Epidermal melanocyte (primary cell): Measurements from ENCODE around the gene SPAG17.

Experiments
- DNase-seq: peaks from one replicate; pipeline ENCODE4 v3.0.0; 2011; ENCODE audit warnings: low spot score; ENCODE audit not compliant: insufficient read length

Gene SPAG17

GRCh38 chr1:118160806-118161205 lies 24.2 kb downstream of the SPAG17 start:
- no peak for DNase-seq

DNA sequence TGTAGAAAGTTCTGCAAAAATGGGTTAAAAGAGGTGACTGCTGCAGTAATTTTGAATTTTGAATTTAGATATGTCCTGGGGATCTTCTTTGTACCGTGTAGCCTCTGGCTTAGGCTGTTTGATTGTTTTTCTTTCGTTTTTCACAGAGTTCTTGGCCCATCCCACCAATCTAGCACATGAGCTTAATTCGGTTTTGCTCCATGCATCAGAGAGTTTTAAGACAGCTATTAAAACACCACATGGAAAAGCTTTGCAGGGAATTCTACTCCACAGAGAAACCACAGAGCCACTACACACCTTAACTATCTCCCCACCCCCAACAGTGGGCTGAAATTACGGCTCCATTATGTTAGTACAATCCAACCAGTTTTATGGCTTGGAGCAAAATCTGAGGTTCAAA lies 25.5 kb downstream of the SPAG17 start:
- no peak for DNase-seq

GRCh38 chr1:118158924-118159323 lies 26.1 kb downstream of the SPAG17 start:
- no peak for DNase-seq

DNA sequence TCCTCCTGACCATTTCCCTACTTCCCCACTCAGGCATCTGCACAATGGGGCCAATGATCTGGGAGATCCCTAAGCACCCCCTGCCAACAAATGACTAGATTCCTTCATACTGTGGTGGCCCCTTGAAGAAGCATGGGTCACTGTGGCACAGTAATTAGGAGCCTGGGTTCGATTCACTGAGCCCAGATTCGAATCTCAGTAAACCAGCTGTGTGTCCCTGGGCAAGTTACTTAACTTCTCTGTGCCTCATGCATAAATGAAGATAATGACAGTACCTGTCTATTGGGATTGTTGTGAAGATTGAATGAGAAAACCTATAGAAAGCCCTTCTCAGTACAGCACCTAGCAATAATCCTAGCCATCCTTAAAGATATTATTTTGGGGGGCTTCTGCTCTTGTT lies 27.5 kb downstream of the SPAG17 start:
- DNase-seq = no peak

DNA sequence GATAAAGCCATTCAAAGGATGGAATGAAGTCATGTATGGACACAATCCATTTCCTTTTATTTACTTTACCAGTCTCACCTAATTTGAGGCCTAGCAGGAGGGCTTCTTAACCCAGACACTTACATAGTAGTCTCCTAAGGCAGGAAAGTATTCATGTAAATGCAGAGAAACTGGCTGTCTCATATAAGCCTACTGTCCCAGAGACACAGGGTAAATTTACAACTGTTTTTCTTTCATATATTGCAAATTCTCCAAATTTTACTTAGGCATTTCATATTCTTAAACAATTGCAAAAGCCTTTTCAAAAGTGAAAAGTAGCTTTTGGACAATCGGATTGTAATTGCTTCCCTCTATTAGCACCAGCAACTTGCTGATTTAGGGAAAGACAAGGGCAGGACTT lies 29.9 kb downstream of the SPAG17 start:
- DNase-seq = no peak

DNA sequence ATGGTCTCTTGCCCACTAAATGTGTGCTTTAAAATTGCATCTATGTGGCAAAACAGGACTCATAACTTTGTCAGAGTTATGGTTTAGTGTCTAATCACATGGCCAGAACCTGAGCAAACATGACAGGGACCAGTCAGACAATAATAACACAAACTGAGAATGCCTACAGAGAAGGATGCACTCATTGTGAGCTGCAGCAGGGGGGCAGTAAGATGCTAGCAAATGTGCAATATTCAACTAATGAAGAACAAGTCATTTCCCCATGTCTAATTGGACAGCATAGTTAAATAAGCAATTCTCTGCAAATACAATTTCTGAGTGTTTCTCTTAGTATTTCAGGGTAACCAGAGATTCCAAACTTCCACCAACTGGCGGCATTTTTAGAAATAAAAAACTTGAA lies 30.8 kb downstream of the SPAG17 start:
- DNase-seq = no peak

- no peak for DNase-seq
Measured at GRCh38 chr1:118151312-118151937, 33.6 kb downstream of the SPAG17 start.

DNA sequence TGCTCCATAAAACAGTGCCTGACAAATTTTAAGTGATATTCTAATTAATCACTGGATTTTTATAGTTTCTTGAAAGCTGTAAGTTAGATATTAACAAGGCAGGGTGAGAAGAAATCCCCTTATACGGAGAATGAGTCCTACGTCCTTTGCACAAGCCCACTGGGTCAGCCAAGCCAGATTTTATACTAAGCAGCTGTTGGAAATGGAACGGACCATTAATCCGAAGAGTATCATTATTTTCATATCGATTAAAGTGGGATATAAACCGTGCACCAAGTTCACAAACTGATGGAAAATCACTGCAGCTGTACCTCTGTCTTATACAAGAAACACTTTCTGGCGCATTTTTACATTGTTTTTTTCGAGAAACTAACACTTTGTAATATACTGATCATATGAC lies 35.2 kb downstream of the SPAG17 start:
- DNase-seq = no peak

- DNase-seq = no peak
Measured at GRCh38 chr1:118148034-118148433, 37.0 kb downstream of the SPAG17 start.

GRCh38 chr1:118147522-118147921 lies 37.5 kb downstream of the SPAG17 start:
- no peak for DNase-seq

DNA sequence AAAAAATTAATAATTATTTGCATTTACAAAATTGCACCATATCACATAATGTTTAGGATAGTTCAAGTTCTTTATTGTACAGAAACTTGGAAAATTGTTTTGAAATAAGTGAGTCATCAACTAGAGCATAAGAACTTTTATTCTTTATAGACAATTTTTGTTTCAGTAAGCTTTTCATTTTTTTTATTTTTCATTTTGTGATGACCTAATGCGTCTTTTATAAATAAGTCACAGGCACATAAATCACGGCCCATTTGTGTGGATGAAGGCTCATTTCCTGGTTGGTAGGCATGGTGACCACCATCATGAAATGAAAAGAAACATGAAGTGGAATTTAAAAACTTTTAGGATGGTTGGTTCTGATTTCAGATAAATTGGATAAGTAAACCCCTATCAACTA lies 39.3 kb downstream of the SPAG17 start:
- DNase-seq = no peak

DNA sequence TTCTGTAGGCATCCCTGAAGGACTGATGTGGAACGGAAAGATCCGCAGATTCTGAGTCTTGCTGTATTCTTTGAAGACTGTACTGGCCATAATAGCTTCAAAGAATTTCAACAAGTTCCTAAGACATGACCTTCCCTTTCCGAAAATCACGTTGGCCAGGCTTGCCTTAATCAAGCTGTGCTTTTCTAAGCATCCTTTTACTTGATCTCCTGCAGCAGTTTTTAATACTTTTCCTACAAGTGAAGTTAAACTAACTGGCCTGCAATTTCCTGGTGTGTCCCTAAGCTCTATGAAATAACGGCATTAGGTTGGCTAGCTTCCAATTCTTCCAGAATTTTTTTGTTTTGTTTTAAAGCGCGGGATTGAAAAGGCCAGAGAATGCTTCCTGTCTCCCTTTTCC lies 40.3 kb downstream of the SPAG17 start:
- no peak for DNase-seq

- no peak for DNase-seq
Measured at GRCh38 chr1:118143831-118144230, 41.2 kb downstream of the SPAG17 start.

DNA sequence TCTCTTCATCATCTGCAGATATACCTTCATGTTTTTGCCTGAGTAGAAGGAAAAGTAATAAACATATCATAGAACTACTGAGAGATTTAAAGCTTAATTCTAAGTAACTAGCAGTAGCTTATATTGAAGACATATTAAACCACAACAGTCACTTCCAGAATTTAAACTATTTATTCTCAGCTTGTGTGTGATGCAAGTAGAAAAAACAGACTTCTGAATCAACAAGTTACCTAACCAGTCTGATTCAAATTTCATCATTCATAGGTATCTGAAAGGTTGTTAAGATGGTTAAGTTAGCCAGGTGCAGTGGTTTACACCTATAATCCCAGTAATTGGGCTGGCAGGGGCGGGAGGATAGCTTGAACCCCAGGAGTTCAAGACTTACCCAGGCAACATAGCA lies 41.9 kb downstream of the SPAG17 start:
- no peak for DNase-seq

DNA sequence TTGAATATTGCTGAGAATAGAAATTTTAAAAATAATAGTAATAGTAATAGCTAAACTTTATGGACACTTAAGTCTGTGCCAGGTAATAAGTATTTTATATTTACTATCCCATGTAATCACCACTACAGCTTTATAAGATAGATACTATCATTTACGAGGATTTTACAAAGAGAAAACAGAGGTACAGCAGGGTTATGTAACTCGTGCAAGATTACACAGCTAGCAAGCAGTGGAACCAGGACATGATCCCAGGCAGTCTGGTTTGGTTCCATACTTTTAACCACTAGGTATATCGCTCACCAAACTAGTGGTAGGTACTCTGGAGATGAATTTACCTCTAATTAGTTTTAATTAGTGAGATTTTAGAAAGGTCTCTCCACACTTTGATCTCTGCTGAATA lies 42.5 kb downstream of the SPAG17 start:
- DNase-seq = no peak

GRCh38 chr1:118137900-118138299 lies 47.1 kb downstream of the SPAG17 start:
- no peak for DNase-seq

DNA sequence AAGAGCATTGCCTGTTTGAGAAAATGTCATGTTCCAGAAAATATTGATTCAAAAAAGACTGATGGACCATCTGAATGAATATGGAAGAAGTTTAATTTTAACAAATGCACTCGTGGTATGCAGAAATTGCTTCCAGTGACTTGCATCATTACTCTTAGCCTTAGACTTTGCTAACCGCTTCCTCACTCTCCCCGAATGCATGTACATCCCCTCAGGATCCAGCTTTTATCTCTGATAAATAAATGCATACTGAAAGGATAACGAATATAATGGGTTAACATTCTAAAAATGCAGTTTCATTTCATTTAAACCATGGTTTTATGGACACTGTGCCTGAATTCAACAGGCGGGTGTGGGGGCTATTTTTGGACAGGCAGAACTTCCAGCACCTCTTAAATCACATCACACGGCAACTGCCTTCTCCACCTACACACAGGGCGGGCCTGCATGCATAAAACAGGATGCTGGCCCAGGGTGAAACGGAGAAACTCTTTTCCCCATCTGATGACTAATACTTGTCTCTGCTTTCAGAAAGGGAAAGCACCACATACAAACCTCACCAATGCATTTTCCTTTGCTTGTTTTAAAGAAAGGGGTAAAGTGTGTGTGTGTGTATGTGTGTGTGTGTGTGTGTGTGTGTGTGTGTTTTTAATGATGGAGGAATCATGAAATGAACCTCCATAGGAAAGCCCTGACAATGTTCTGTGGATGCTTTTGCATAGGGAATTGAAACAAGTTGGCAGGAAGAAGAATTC lies 48.7 kb downstream of the SPAG17 start:
- no peak for DNase-seq

DNA sequence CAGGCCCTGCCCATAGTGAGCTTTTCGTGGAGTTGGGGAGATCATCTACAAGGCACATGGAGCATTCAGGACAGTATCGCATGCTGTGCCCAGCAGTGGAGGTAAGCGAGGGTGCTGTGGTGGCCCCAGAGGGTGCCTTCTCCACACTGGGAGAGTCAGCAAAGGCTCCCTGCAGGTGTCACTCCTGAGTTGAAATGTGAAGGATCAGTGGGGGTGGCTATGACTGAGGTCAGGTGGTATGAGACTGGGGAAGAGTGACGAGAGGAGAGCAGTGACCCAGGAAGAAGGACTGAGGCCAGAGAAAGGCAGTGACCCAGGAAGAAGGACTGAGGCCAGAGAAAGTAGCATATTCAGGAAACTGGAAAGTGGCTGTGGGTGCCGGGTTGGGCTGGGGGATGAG lies 53.0 kb downstream of the SPAG17 start:
- no peak for DNase-seq

DNA sequence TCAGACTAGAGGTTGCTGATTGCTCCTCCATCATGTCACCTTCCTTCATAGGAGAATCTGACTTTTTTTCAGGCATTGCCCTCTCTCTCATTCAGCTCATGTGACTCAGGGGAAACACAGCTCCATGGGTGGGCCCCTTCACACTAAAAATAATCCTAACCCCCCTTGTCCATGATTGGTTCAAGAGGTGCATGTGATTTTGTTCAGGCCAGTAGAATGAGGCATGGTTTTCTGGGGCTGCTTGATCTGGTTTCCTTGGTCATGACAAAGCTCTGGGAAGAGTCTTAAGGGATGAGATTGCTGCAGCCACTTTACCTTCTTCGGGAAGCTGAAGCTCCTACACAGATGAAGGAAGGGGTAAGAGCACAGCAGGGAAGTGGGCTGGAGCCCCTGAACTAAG lies 56.3 kb downstream of the SPAG17 start:
- no peak for DNase-seq

- no peak for DNase-seq
Measured at GRCh38 chr1:118124064-118124463, 61.0 kb downstream of the SPAG17 start.

- DNase-seq = no peak
Measured at GRCh38 chr1:118123116-118123839, 61.8 kb downstream of the SPAG17 start.

DNA sequence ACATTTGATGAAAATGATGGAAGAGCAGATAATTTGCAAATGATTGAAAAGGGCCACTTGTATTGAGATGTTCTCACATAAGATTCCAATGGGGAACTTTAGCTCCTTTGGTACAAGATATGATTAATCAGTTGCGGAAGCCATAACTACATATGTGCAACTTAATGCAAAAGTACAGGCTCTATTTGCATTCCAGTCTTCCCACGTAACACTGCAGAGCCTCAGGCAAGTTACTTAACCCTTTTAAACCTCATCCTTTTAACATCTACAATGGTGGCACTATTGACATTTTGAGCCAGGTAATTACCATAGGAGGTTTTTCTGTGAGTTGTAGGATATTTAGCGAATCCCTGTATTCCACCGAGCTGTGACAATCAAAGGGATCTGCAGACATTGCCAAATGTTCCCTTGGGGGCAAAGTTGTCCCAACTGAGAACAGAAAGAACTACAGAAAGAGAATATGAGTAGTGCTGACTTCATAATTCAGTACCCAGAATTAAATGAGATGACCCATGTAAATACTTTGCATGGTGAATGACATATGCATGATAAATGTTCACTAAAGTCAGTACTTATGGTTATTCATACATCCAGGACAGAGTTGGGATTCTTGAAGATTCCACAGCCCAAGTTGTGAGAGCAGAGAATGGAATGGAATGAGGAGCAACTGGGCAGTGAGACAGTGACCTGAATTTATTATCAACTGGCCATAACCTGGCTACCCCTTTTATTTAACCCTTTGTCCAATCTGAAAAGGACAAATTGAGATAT lies 62.6 kb downstream of the SPAG17 start:
- no peak for DNase-seq
